IMR-90 (cell line): ENCODE results near the gene ANKRD52. TPM values are rescaled to one million over a fixed set of nuclear protein-coding genes. Genes with fewer than 3 reads are reported as not detected.

Source experiments
- polyA plus RNA-seq, 3 experiments: library from polyadenylated mRNA; depleted of rRNA; stranded (reverse); fragments of >200 nt; gene quantifications; 2 replicates each; pipeline ENCODE4 v1.2.3, GENCODE V29; 2012; ENCODE audit warnings: low replicate concordance in 1 of 3
- total RNA-seq: library from RNA; depleted of rRNA; stranded (reverse); fragments of >200 nt; gene quantifications from 2 replicates; pipeline ENCODE4 v1.2.3, GENCODE V29; 2012; rRNA removed

ANKRD52 gene
- total and polyA plus RNA-seq, 2 of the 4 experiments (the other 2 are of a cell fraction): 15.4 to 35.9 TPM

Other genes with a start within 250 kb of the ANKRD52 start
- gene IKZF4, start 237.3 kb downstream of the ANKRD52 start, total RNA-seq: 1.4 and 1.8 TPM in 2 replicates
- 6.6 and 7.1 TPM in 2 replicates for gene IKZF4, start 237.3 kb downstream of the ANKRD52 start, polyA plus RNA-seq (2012; rRNA removed)
- 307 and 977 TPM in 2 replicates for gene RPS26, start 216.5 kb downstream of the ANKRD52 start, total RNA-seq
- 1,049 and 1,824 TPM in 2 replicates for gene RPS26, start 216.5 kb downstream of the ANKRD52 start, polyA plus RNA-seq (2012; rRNA removed)
- 2.2 and 2.5 TPM in 2 replicates for gene ERBB3, start 178.2 kb downstream of the ANKRD52 start, total RNA-seq
- 1.4 and 1.5 TPM in 2 replicates for gene ERBB3, start 178.2 kb downstream of the ANKRD52 start, polyA plus RNA-seq (2012; rRNA removed)
- gene PA2G4, start 153.8 kb downstream of the ANKRD52 start, total RNA-seq: 198 and 251 TPM in 2 replicates
- 158 and 166 TPM in 2 replicates for gene PA2G4, start 153.8 kb downstream of the ANKRD52 start, polyA plus RNA-seq (2012; rRNA removed)
- 1,119 and 1,341 TPM in 2 replicates for gene RPL41, start 141.8 kb downstream of the ANKRD52 start, total RNA-seq
- 8,623 and 9,394 TPM in 2 replicates for gene RPL41, start 141.8 kb downstream of the ANKRD52 start, polyA plus RNA-seq (2012; rRNA removed)
- gene ZC3H10, start 140.1 kb downstream of the ANKRD52 start, total RNA-seq: 3.3 and 3.6 TPM in 2 replicates
- 1.1 and 1.5 TPM in 2 replicates for gene ZC3H10, start 140.1 kb downstream of the ANKRD52 start, polyA plus RNA-seq (2012; rRNA removed)
- 137 and 150 TPM in 2 replicates for gene ESYT1, start 130.1 kb downstream of the ANKRD52 start, total RNA-seq
- 153 and 157 TPM in 2 replicates for gene ESYT1, start 130.1 kb downstream of the ANKRD52 start, polyA plus RNA-seq (2012; rRNA removed)
- 78.3 and 90.0 TPM in 2 replicates for gene MYL6B, start 105.8 kb downstream of the ANKRD52 start, total RNA-seq
- gene MYL6B, start 105.8 kb downstream of the ANKRD52 start, polyA plus RNA-seq (2012; rRNA removed): 112 and 117 TPM in 2 replicates
- 4,816 and 6,155 TPM in 2 replicates for gene MYL6, start 100.0 kb downstream of the ANKRD52 start, total RNA-seq
- gene MYL6, start 100.0 kb downstream of the ANKRD52 start, polyA plus RNA-seq (2012; rRNA removed): 6,979 and 8,569 TPM in 2 replicates
- 41.4 and 42.3 TPM in 2 replicates for gene SMARCC2, start 68.9 kb downstream of the ANKRD52 start, total RNA-seq
- 43.8 and 44.3 TPM in 2 replicates for gene SMARCC2, start 68.9 kb downstream of the ANKRD52 start, polyA plus RNA-seq (2012; rRNA removed)
- 191 and 272 TPM in 2 replicates for gene RNF41, start 36.5 kb downstream of the ANKRD52 start, total RNA-seq
- 112 and 125 TPM in 2 replicates for gene RNF41, start 36.5 kb downstream of the ANKRD52 start, polyA plus RNA-seq (2012; rRNA removed)
- gene NABP2, start 34.0 kb downstream of the ANKRD52 start, total RNA-seq: 29.2 and 31.4 TPM in 2 replicates
- 37.4 and 42.5 TPM in 2 replicates for gene NABP2, start 34.0 kb downstream of the ANKRD52 start, polyA plus RNA-seq (2012; rRNA removed)
- gene SLC39A5, start 28.3 kb downstream of the ANKRD52 start, total RNA-seq: not detected in 2 replicates
- not detected in 2 replicates for gene SLC39A5, start 28.3 kb downstream of the ANKRD52 start, polyA plus RNA-seq (2012; rRNA removed)
- 4.7 TPM in 2 replicates for gene COQ10A, start 8.6 kb upstream of the ANKRD52 start, total RNA-seq
- 10.2 and 10.8 TPM in 2 replicates for gene COQ10A, start 8.6 kb upstream of the ANKRD52 start, polyA plus RNA-seq (2012; rRNA removed)
- gene CS, start 41.9 kb upstream of the ANKRD52 start, total RNA-seq: 90.5 and 139 TPM in 2 replicates
- gene CS, start 41.9 kb upstream of the ANKRD52 start, polyA plus RNA-seq (2012; rRNA removed): 120 and 146 TPM in 2 replicates
- 65.2 and 76.7 TPM in 2 replicates for gene CNPY2, start 57.6 kb upstream of the ANKRD52 start, total RNA-seq
- 175 and 177 TPM in 2 replicates for gene CNPY2, start 57.6 kb upstream of the ANKRD52 start, polyA plus RNA-seq (2012; rRNA removed)
- gene PAN2, start 75.6 kb upstream of the ANKRD52 start, total RNA-seq: 7.5 and 9.7 TPM in 2 replicates
- gene PAN2, start 75.6 kb upstream of the ANKRD52 start, polyA plus RNA-seq (2012; rRNA removed): 16.6 and 20.2 TPM in 2 replicates
- not detected in 2 replicates for gene IL23A, start 80.5 kb upstream of the ANKRD52 start, total RNA-seq
- 0.17 and 0.55 TPM in 2 replicates for gene IL23A, start 80.5 kb upstream of the ANKRD52 start, polyA plus RNA-seq (2012; rRNA removed)
- 125 and 182 TPM in 2 replicates for gene STAT2, start 101.7 kb upstream of the ANKRD52 start, total RNA-seq
- 63.9 and 99.3 TPM in 2 replicates for gene STAT2, start 101.7 kb upstream of the ANKRD52 start, polyA plus RNA-seq (2012; rRNA removed)
- not detected in 2 replicates for gene APOF, start 104.5 kb upstream of the ANKRD52 start, total RNA-seq
- not detected in 2 replicates for gene APOF, start 104.5 kb upstream of the ANKRD52 start, polyA plus RNA-seq (2012; rRNA removed)
- 9.4 and 10.4 TPM in 2 replicates for gene TIMELESS, start 191.0 kb upstream of the ANKRD52 start, total RNA-seq
- gene TIMELESS, start 191.0 kb upstream of the ANKRD52 start, polyA plus RNA-seq (2012; rRNA removed): 6.0 and 7.3 TPM in 2 replicates
- not detected in 2 replicates for gene MIP, start 196.3 kb upstream of the ANKRD52 start, total RNA-seq
- gene MIP, start 196.3 kb upstream of the ANKRD52 start, polyA plus RNA-seq (2012; rRNA removed): not detected in 2 replicates
- gene SPRYD4, start 210.2 kb upstream of the ANKRD52 start, total RNA-seq: 1.4 and 1.8 TPM in 2 replicates
- gene SPRYD4, start 210.2 kb upstream of the ANKRD52 start, polyA plus RNA-seq (2012; rRNA removed): 1.7 TPM in 2 replicates
- gene GLS2, start 229.8 kb upstream of the ANKRD52 start, total RNA-seq: under 0.01 and 0.36 TPM in 2 replicates
- 0.21 and 0.40 TPM in 2 replicates for gene GLS2, start 229.8 kb upstream of the ANKRD52 start, polyA plus RNA-seq (2012; rRNA removed)